GM18519 (cell line): ENCODE data around the gene HTR5A.

Source experiments
- ATAC-seq: cut with Tn5 transposase; IDR thresholded peaks from one replicate; pipeline ENCODE4 v1.9.1; 2021; ENCODE audit warnings: mild to moderate bottlenecking, moderate library complexity; ENCODE audit not compliant: unreplicated experiment, low FRiP score

HTR5A gene

GRCh38 chr7:155136619-155137243, 66.6 kb downstream of the HTR5A start:
- ATAC-seq = no peak
